Measurements from ENCODE around the gene HIP1.
"Not testable (repeated sequence)": the region's sequence is repeated elsewhere in the genome, so short reads cannot be mapped to it uniquely, and the experiment has no call there.

HIP1 gene

DNA sequence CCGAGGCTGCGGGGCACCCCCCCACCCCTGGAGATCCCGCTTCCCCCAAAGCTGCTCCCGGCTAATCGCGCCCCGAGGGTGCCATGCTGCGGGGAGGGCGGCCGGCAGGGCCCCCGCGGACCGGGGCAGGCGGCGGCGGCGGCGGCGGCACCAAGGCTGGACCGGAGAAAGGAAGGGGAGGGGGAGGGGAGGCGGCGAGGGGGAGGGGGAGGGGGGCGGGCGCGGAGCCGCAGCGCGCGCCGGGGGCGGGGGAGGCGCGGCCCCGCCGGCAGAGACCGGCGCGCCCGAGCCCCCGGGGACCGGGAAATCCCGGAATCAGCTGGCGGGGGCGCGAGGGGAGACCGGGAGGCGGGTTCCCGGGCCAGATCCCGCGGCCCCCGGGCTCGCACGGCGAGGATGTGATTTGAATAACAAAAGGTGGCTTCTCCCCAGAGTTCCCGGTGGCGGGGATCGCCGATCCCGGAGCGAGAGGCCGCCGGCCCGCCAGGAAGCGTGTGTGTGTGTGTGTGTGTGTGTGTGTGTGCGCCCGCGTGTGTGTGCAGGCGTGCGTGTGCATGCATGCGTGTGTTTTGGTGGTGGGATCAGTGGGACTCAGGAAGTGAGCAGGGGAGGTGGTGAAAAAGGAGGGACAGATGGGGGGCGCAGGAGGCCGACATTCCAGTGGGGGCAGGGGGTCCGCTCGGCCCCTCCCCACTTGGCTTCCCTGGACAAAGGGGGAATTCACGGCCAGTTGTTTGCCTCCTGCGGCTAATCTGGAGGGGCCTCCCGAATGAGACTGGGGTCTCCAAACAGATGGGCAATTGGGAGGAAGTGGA lies 99.5 kb downstream of the HIP1 start:
- DNase-seq = peak; percentile 47 to 81 (median 78)

DNA sequence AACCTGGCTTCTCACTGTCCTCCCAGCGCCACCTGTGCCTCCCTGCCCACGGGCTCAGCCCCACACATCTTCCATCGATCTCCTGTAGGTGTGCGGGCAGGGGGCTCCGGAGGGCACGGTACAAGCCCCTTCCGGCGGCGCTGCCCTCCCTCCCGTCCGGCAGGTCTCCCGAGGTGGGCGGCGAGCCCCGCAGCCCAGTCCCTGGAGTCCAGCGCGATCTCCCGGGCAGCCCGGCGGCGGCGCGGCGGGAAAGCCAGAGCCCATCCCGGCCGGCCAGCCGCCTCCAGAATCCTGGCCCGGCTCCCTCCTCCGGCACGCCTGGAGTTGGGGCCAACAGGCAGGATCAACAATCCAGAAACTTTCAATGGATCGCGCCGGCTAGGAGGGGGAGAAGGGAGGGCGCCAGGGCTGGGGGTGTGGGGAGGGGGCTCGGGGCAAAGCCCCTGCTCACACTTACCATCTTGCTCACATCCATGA lies 100.1 kb downstream of the HIP1 start:
- DNase-seq = peak; percentile 34 to 83 (median 80)

DNA sequence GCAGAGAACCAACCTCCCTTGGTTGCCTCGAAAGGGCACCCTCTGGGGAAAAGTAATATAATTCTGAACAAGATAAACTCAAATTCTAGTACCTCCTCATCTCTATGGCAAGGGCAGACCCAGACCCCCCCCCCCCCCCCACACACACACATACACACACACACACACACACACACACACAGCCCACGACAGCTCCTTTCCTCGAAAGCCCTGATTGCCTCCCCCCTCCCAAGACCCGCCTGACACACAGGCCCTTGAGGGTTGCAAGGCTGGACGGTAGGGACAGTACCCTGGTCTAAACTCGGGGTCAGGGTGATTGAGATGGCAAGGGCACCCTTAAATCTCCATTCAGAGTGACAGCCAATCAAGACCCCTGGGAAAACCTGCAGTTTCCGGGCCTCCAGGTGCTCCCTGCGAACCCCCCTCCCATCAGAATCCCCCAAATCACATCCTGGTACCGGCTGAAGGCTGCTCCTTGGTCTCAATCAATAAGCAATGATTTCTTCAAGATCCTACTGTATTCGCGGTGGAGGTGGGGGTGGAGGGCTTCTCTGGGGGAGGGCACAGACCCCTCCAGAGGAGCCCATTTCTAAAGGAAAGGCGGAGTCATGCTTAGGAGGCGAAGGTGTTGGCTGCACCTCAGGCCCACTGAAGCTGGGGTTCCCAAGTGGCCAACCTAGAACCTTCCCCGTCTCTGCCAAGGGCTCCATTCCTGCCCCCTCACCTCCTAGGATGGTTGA lies 100.7 kb downstream of the HIP1 start:
- no peak for DNase-seq

DNA sequence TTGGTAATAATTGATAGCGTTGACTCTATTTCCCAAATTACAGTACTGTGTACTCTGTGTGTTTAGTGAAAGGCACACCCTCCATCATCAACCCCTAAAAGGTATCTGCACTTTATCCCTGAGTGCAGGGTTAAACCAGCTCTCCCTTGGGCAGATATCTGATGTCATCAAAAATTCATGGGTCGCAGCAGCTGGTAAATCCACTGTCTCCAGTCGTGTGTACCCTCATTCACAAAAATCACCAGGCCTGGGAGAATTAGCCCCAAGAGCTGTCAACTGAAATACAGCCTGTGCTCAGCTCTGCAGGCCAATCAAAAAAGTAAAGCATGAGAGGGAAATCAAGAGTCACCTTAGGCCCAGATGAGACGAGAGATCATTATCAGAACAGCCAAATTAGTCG lies 103.7 kb downstream of the HIP1 start:
- peak in 1 of 3 experiments; percentile 44 for DNase-seq

DNA sequence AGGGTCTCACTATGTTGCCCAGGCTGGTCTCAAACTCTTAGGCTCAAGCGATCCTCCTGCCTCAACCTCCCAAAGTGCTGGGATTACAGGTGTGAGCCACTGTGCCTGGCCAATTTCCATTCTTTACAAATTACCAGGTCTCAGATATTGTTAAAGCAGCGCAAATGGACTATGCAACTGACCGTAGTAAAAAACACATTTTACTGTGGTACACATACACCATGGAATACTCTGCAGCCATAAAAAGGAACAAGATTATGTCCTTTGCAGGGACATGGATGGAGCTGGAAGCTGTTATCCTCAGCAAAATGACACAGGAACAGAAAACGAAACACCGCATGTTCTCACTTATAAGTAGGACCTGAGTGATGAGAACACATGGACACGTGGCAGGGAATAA lies 106.2 kb downstream of the HIP1 start:
- not testable (repeated sequence) for DNase-seq

DNA sequence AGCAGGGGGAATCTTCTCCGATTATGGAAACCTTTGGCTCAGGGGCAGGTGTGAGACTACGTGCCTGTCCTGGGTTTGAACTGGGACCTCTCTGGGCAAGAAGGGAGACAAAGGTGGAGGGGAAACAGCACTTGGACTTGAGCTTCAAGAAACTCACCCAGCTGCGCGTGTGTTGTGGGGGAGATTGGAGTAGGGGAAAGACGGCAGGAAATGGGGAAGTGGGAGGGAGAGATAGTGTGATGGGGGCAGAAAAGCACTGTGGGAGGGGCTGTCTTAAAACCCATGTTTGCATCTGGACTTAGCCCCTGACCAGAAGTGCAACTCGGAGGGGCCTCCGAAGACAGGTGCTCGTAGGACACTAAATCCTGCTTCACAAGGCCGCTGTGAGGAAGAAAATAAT lies 107.0 kb downstream of the HIP1 start:
- DNase-seq = no peak

DNA sequence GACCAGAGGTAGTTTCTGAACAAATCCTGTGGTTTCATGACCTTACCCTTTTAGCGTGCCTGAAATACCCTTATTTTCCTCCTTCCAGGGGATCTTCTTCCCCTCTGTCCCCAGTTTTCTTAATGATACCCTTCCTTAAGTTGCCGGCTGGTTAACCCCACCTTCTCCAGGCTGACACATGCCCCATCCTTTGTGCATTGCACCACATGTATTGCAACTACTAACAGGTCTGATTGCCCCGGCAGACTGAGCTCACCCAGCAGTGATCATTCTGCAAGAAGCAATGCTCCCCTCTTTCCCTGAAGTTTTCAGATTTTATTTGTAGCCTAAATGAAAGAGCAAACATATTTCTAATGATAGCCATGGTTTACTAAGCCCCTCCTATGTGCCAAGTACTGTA lies 108.2 kb downstream of the HIP1 start:
- no peak for DNase-seq

DNA sequence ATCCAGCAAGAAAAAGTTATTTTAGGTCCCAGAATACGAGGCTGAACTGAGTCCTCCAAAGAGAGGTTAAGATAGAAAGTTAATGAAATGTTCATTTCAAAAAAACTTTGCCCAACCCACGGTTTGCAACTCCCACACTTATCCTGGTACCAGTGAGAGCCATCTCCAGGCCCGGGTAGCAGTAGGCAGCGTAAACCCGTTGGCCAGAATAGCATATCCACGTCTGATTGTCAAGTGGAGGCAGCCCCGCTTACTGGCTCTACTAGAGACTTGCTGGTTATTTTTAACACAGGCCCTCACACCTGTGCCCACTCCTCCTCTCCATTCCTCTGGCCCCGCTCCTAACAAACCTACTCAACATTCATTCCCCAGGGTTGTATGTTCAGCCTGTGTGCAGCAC lies 109.7 kb downstream of the HIP1 start:
- no peak for DNase-seq

DNA sequence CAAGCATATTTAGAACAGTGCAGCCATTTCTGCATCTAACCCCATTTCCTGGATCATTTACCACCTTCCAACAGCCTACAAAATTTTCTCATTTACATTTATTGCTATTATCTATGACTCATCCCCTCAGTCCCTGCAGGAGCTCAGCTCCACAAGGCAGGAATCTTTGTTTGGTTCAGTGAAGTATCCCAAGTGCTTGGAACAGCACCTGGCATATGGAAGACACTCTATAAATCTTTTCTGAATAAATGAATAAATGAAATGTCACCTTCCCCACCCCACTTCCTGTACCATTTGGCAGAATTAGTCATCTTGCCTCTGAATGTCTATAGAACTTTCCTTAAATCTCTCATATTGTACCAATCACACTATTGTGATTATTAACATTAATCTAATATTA lies 110.7 kb downstream of the HIP1 start:
- DNase-seq = no peak

DNA sequence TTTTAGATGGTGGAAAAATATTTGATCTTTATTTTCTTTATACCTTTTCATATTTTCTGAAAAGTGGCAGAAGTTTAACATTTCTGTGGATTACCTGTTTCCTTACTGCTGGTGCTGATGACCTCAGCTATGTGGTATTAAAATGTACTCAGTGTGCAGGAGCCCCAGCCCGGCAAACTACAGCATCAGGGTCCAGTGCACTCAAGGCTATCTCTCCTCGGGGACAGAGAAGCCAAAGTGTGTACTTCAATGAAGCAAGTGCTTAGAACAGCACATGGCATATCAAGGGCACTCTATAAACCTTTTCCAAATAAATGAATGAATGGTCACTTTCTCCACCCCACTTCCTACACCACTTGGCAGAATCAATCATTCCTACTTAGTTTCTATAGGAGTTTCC lies 111.8 kb downstream of the HIP1 start:
- no peak for DNase-seq

DNA sequence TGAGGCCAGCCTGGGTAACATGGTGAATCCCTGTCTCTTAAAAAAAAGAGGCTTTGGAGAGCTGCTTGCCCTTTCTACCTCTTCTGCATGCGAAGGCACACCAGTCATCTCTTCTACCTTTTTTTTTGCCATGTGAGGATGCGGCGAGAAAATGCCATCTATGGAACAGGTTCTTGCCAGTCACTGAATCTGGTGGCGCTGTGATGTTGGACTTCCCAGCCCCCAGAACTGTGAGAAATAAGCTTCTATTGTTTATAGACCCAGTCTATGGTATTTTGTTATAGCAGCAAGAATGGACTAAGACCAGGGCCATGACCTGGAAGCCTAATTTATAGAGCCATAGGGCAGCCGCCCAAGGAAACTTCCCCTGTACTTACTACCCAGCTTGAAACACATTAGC lies 112.9 kb downstream of the HIP1 start:
- no peak for DNase-seq

DNA sequence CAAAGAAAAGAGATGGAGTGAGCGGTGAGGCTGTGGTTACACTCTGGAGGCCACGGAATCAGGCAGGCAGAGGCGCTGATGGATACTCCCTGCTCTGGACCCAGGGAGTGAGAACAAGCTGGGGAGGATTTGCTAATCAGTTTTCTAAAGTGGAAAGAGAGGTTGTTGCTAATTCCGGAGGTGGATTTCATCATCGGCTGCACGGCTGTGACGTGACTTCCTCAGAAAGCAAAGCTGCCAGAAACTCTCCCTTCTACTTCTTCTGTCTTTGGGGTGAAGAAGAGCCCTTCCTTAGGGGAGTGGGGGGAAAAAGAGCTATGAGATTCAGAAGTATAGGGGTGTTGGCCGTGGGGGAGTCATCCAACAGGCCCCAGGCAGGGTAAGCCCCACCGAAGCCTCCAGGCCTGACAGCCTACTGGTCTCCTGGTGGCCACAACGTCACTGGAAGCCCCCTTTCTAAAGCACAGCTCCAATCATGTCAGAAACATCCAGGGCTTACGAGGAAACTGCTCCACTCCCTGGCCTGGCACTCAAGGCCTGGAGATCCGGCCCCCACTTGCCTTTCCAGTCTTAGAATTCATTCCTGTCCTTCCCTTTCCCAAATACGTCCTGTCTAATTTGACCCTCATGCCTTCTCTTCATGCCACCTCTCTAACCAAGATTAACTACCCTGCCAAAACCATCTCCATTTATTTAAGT lies 114.5 kb downstream of the HIP1 start:
- DNase-seq = no peak

DNA sequence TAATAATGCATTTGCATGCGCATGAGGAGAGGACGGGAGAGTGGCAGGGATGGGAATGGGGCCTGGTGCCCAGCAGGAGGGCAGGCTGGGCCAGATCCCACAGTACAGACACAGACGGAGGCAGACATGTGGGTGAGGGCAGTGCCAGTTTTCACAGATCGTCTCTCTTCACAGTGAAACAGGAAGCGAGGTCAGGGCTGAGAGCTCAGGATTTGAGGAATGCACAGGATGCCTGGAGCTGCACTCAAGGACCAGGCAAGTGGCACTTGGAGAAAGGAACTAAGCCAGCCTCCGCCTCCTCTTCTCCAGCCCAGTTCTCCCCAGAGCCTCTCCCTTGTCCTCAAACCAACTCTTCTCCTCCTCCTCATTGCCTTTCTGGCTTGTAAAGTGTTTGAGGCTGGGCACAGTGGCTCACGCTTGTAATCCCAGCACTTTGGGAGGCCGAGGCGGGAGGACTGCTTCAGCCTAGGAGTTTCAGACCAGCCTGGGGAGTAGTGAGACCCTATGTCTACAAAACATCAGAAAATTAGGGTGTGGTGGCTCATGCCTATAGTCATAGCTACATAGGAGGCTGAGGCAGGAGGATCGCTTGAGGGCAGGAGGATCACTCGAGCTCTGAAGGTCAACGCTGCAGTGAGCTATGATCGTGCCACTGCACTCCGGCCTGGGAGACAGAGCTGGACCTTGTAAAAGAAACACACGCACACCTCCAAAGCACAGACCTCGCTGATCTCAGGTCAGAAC lies 115.2 kb downstream of the HIP1 start:
- peak in 1 of 3 experiments; percentile 31 for DNase-seq

DNA sequence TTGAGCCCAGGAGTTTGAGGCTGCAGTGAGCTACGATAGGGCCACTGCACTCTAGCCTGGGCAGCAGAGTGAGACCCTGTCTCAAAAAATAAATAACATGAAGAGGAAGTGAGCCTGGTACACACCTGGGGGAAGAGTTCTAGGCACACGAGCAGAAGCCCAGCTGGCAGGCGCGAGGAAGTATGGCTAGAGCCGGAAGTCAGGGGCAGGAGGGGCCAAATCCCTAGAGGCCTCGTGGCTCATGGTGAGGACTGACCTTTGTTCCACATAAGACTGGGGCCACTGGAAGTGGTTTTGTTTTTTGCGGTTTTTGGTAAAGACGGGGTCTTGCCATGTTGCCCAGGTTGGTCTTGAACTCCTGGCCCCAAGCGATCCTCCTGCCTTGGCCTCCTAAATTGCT lies 117.6 kb downstream of the HIP1 start:
- DNase-seq = no peak

DNA sequence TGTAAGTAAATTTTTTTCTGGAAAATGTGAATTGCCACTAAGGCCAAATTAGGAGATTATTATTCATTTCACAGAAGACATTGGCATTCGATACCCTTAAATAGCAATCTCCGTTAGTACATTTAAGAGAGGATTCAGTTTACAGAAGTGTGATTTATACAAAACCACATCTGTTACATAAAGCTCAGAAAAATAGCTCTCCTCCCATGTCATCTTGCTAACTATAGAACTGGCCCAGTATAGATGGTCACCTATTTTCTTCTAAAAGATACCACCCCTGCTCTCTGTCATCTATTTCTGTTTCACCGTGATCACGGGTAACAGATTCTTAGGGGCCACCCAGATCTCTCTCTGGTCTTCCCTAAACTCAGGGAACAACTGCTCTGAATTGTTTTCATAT lies 119.1 kb downstream of the HIP1 start:
- no peak for DNase-seq

DNA sequence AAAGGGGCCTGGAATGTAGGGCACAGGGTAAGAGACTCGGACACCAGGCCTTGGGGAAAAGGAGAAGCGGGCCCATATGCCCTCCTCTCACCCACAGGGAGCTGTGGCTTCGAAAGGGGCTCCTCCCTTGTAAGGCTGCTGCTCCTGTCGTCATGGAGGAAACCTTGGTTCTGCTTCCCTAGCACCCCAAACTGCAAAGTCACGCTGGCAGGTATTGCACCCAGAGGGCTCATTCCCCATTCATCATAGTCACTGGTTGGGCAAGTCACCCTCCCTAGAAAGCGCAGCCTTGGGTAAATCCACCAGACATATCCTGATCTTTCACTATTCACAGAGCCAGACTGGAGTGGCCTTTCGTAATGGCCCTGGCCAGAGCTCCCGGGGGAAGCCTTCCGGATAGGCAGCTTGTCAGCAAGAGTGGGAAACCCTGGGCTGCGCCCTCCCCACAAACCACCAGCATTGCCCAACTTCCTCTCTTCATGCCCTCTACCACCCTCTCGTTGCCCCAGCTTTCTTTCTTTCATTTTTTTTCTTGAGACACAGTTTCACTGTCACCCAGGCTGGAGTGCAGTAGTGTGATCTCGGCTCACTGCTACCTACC lies 121.0 kb downstream of the HIP1 start:
- no peak for DNase-seq

DNA sequence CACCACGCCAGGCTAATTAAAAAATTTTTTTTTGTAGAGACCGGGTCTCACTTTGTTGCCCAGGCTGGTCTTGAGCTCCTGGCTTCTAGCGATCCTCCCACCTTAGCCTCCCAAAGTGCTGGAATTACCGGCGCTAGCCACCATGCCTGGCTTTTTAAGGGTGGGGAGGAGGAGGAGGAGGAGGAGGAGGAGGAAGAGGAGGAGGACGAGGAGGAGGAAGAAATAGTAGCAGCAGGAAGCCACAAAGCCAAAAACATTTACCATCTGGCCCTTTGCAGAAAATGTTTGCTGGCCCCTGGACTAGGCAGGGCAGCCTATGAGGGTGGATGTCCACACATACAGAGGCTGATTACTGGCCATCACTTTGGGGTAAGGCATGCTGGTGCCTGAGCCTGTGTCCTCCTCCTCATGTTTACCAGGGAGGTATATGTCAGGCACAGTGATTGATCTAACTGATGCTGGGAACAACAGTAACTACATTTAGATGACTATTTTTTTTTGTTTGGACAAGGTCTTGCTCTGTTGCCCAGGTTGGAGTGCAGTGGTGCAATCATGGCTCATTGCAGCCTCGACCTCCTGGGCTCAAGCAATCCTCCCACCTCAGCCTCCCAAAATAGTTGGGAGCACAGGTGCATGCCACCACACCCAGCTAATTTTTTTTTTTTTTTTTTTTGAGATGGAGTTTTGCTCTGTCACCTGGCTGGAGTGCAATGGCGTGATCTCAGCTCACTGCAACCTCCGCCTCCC lies 122.1 kb downstream of the HIP1 start:
- no peak for DNase-seq

DNA sequence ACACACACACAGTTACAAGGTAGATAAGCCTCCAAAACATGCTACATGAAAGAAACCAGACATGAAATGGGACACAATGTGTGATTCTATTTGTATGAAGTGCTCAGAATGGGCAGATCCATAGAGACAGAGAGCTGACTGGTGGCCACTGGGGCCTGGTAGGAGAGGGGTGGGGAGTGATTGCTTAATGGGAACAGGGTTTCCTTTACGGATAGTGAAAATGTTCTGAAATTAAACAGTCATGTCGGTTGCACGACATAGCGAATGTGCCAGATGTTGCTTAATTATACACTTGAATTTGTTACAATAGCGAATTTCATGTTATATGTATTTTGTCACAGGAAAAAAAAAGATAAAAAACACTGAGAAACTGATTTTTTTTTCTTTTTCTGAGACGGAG lies 124.3 kb downstream of the HIP1 start:
- DNase-seq = no peak

DNA sequence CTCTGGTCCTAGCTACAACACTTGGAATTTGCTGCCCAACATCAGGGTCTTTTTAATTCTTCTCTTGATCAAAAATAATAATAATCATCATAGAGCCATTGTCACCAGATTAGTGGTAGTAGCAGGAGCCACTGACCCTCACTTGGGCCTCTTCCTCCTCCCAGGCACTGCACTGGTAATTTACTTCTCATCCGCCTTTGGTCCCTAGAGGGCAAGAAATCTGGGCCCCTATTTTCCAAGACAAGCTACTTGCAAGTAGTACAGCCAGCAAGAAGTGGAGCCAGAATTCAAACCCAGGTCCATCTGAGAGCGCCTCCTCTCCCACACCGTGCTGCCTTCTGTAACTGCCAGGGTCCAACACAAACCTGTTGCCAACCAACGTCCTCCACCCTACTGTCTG lies 125.4 kb downstream of the HIP1 start:
- no peak for DNase-seq

DNA sequence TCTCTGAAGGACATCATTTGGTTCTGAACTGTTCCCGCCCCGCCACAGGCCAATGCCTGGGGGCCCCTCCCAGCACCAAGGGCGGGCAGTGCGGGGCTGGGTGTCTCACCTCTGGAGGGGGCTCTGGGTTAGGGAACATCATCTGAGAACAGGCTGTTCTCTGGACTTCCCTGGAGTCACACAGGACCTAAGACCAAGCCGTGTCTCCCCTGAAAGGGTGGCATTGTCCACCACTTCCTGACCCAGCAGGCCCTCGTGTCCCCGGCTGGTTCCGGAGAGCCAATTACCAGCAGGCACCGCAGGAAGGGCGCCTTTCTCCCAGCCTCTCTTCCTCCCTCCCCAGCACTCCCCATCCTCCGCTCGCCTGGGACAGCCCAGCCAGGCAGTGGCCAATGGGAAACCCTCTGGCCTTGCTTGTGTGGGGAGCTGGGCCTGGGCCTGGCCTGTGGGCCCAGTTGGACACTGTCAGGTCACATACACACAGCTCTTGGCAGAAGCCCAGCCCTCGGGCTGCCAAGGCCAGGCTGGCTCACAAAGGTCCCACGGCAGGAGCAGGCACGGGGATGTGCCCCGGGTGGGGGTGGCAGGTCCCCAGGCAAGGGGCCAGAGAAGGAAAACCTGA lies 127.1 kb downstream of the HIP1 start:
- no peak for DNase-seq

DNA sequence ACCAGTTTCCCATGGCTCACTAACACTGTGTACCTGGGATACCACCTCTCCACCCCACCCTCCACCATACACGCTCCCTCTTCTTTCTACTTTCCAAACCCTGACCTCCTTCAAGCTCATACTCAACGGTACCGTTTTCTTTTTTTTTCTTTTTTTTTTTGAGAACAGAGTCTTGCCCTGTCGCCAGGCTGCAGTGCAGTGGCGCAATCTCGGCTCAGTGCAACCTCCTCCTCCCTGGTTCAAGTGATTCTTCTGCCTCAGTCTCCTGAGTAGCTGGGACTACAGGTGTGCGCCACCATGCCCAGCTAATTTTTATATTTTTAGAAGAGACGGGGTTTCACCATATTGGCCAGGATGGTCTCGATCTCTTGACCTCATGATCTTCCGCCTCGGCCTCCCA lies 129.3 kb downstream of the HIP1 start:
- not testable (repeated sequence) for DNase-seq

Data from NCI-H1417 (cell line).